A204.1 (cell line): ENCODE measurements around the gene FAM234B.
"Not testable (repeated sequence)": the region's sequence is repeated elsewhere in the genome, so short reads cannot be mapped to it uniquely, and the experiment has no call there.

ENCODE experiments used
- FAIRE-seq: peaks from 2 replicates; lab custom pipeline; 2012; peaks lifted over from hg19 to GRCh38; lab: Jason Lieb, UNC

Gene FAM234B

DNA sequence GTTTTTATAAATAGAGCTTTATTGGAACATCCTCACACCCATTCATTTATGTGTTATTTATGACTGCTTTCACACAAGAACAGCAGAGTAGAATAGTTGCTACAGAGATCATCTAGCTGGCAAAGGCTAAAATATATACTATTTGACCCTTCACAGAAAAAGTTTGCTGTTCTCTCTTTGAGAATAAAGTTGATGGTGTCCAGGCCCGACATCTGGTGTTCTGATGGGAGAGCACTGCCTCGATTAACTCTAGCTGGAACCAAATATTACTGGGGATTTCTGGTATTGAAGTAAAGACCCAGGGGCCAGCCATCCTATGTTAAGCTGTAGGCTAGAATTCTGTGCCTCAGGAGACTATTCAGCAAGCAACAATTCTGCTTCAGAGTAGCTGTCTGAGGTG is 21.8 kb downstream of the FAM234B start:
- FAIRE-seq, result no peak

- no peak for FAIRE-seq
These were observed 22.3 kb downstream of the FAM234B start for GRCh38 chr12:13066459-13066858.

DNA sequence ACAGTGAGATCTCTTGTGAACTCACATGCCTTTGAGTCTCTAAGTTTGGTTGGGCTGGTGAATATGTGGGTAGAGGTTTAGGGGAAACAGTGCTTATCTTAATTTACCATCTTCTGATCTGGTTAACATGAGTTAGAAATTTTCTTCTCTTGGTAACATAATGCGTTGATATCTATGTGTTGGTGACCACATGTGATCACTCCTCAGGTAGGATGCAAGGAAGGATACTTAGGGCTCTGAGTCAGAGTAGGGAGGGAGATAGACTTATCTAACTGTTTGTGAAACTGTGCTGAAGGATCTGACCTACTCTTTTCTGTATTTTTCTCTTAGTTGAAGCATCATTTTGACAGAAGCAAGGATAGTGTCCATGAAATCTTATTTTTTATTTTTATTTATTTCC is 23.1 kb downstream of the FAM234B start:
- FAIRE-seq, result no peak

GRCh38 chr12:13069380-13069779 is 25.2 kb downstream of the FAM234B start:
- FAIRE-seq, result no peak

DNA sequence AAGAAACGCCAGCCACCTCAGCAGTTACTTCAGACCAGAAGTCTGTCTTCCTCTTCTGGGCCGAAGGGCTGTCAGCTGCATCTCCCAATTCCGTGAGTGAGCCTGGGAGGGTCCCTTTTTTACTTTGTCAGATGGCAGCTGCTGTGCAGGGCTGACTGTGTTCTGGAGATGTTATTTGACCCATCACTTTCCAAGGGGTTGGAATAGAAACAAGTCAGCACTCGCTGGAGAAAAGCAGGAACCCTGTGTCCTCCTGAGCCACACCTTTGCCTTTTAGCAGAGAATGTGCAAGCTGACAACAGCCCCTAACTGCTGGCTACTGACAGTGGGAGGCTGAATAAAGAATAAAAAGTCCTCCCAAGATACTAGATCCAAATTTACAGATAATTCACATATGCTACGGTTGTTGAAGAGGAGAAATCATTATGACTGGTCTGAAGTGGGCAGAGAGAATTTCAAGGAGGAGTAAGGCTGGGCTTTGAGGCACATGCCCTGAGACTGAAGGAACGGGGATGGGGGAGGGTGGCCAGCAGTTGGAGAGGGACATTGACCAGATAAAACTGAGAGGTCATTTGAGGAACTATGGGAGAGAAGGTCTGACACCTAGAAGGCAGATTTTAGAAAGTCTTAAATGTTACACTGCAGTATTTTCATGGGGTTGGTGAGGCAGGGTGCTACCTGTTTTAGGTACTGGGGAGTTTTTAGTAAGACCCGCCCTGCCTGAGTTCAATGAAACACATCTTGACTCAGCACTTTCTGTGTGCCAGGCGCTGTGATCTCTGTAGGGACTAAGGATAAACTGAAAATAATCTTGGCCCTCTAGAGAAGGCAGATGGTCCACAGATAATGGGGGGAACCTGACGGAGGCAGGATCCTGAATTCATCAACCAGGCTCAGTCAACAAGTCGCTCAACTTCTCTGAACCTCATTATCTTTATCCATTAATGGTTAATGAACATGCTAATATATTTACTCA is 27.4 kb downstream of the FAM234B start:
- FAIRE-seq, result no peak

- no peak for FAIRE-seq
These were observed 29.0 kb downstream of the FAM234B start for GRCh38 chr12:13073173-13073572.

- FAIRE-seq, result no peak
These were observed 30.4 kb downstream of the FAM234B start for GRCh38 chr12:13074396-13075117.

- FAIRE-seq, result no peak
These were observed 30.9 kb downstream of the FAM234B start for GRCh38 chr12:13075118-13075480.

- no peak for FAIRE-seq
These were observed 31.8 kb downstream of the FAM234B start for GRCh38 chr12:13075786-13076570.

DNA sequence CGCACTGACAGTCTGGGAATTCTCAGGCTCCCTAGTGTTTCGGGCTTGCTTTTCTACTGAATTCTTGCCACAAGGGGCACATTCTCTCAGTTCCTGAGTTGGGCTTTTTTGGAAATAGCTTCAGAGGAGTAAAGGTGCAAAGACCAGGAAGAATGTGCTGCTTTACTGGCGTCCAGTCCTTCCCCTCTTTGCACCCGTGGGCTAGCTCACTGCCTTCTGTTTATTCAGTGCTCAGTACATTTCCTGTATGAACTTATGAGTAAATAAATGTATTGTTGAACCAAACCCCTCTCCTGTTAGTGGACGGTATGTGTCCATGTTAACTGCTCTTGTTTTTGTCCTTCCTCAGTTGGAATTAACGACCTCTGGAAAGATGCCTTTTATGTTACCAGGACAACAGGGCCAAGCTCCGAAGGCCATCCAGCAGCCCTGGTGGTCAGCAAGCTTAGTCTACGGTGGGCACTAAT is 35.3 kb downstream of the FAM234B start:
- FAIRE-seq, result no peak

DNA sequence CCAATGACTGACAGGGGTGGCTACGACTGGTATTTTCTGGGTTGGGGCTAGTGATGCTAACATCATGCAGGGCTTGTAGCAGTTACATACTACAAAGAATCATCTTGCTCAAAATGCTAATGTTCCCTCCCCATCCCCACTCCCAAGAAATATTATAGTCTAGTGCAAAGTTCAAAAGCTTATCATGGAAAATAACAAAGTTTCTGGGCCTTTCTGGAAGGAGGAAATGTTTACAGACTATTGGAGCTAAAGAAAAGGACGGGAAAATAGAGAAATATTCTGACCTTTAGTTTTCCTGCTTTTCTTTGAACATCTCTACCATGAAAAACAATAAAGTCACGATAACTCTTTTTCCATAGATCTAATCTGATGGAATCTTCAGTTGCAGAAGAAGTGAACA is 36.1 kb downstream of the FAM234B start:
- no peak for FAIRE-seq

DNA sequence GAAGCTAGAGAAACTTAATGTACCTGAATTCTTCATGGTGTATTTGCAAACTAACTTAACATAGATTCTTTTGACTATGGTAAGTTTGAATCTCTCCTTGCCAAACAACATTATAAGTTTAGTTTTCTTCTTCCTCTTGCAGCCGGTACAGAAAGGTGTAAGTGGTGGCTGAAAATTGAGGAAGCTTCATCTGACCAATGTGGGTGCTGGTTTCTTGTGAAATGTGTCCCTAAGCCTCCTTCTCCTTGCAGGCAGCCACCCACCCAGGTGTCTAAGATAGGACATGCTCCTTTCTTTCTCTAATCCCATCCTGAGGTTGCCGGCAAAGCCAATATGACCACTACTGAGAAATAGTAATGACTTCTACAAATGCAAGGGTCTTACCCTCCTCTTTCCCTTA is 38.7 kb downstream of the FAM234B start:
- no peak for FAIRE-seq

DNA sequence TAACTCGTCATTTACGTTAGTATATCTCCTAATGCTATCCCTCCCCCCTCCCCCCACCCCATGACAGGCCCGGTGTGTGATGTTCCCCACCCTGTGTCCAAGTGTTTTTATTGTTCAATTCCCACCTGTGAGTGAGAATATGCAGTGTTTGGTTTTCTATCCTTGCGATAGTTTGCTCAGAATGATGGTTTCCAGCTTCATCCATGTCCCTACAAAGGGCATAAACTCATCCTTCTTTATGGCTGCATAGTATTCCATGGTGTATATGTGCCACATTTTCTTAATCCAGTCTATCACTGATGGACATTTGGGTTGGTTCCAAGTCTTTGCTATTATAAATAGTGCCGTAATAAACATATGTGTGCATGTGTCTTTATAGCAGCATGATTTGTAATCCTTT is 39.5 kb downstream of the FAM234B start:
- FAIRE-seq, result not testable (repeated sequence)

- FAIRE-seq, result no peak
These were observed 40.9 kb downstream of the FAM234B start for GRCh38 chr12:13084898-13085640.

GRCh38 chr12:13085968-13086686 is 41.9 kb downstream of the FAM234B start:
- FAIRE-seq, result no peak

DNA sequence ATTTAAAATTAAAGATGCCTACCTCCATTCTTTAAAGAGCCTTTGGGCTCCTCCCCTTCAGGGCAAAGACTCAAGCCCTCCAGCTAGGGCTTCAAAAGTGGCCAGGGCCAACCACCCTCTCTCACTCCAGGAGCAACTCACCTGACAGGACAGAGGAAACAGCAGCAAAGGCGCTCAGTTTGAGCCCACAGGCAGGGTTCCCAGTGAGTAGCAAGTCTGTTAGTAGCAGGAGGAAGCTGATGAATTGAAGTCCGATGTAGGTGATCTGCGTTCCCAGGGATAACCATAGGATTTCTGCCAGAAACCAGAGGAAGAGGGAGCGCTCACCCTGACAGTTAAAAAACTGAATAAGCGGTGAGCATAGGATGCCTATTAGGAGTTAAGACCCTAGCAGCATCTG is 43.6 kb downstream of the FAM234B start:
- FAIRE-seq, result no peak

GRCh38 chr12:13088496-13088895 is 44.3 kb downstream of the FAM234B start:
- no peak for FAIRE-seq

DNA sequence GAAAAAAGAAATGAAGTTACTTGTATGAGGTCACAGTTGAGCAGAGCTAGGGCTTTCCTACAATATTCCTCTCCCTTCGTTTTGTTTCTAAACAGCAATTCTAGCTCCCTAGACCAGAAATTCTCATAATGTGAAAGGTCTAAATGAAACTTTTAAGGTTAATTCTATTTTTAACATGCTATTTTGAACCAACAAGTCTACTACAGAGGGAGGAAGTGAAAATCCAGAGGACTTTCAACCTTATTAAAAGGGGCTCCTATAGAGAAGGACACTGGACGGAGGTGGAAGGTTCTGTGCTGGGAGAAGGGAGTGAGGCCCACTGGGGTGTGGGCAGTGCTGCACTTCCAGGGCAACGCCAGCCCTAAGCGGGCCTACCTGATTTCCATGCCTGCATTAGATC is 45.9 kb downstream of the FAM234B start:
- no peak for FAIRE-seq

DNA sequence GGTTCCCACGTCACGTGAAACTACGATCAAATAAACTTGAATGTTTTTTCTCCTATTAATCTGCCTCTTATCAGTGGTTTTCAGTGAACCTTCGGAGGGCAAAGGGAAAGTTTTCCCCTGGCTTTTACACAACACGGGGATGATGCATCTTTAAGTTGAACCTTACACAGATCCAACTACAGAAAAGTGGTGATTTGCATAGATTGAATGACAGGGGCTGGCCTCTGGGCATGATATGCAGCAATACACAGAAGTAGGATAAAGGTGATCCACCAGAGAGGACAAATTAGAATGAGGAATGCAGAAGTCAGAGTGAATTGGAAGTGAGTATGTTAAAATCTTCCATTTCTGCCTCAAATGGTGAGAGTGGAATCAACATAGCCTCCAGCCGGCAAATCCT is 47.7 kb downstream of the FAM234B start:
- FAIRE-seq, result no peak

DNA sequence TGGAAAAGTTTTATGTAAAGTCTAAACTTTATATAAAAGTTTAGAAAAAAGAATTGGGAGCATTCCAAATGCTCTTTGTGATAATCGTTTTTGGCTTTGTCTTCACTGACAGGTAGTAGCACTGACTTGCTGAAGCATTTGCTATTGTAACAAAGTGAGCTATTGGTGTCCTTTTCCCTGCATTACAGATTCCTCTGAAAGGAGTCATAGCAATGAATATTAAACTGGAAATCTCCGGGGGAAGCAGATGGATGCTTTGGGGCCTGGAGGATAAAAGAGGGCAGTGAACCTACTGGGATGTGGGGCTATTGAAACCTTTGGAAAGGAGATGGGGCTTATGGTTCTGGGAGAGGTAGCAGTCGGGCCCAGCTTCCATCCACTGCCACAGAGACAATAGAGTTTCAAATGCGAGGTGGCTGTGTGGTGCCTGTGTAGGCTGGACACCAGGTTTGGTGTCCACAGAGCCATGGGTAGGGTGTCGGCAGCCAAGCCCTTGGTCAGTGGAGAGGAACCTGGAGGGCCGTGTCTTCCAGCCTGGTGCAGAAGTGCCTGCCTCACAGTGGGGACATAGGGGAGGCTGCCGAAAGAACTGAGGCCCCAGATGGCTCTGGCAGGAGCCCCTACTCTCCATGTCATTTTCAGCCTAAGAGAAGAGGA is 49.1 kb downstream of the FAM234B start:
- no peak for FAIRE-seq

GRCh38 chr12:13093848-13094220 is 49.7 kb downstream of the FAM234B start:
- no peak for FAIRE-seq
